GF-D8 (cell line): ENCODE measurements around the gene ZNF385D.

Source experiments
- DNase-seq: peaks from one replicate; lab custom pipeline; 2025; lab: John Stamatoyannopoulos, UW

Gene ZNF385D

GRCh38 chr3:21670386-21670785 lies 80.6 kb downstream of the ZNF385D start:
- DNase-seq, result no peak

GRCh38 chr3:21668012-21668411 lies 83.0 kb downstream of the ZNF385D start:
- no peak for DNase-seq

GRCh38 chr3:21665444-21666100 lies 85.4 kb downstream of the ZNF385D start:
- no peak for DNase-seq

- DNase-seq, result no peak
Observed at GRCh38 chr3:21664996-21665395, 86.0 kb downstream of the ZNF385D start.

- DNase-seq, result no peak
Observed at GRCh38 chr3:21662403-21662802, 88.6 kb downstream of the ZNF385D start.

- no peak for DNase-seq
Observed at GRCh38 chr3:21654662-21655061, 96.3 kb downstream of the ZNF385D start.

DNA sequence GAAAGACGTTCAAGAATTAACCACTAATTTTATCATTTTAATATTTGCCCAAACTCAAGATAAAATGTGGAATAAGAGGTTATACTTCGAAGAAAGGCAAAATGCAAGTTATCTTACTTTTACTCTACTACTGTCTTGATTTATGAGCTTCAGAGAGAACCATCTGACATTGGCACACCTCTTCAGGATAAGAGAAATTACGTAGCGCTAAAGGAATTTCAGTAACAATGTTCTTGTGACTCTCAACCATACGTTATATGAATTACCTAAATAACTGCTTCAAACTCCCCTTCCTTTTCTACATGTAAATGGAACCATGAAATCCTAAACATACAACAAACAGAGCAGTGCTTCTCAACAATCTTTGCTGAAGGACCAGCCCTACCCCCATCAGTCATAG lies 96.8 kb downstream of the ZNF385D start:
- no peak for DNase-seq

DNA sequence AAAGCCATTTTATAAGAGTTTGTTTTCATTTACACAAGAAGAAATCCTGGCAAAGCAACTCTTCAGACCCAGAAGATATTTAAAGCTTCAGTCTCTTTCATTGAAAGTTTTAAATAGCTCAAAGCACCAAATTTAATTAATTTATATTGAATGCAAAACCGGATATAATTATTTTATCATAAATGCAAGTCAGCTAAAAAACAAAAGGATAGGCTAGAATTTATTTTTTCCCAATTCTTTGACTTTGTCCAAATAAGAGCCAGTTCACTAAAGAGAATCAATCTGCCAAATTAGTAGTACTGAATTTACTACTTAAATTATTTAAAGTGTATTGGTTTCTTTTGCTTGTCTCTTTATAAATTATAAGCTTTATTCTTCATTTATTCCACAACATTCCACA lies 101.5 kb downstream of the ZNF385D start:
- no peak for DNase-seq

DNA sequence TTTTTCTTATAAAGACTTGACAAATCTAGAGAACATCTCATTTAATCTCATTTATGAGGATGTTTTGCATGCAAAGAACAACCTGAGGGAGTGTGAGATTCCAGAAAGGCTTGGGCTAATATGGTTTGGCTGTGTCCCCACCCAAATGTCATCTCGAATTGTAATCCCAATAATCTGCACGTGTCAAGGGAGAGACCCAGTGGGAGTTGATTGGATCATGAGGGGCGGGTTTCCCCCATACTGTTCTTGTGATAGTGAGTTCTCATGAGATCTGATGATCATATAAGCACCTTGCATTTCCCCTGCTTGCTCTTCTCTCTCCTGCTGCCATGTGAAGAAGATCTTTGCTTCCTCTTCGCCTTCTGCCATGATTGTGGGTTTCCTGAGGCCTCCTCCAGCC lies 103.0 kb downstream of the ZNF385D start:
- DNase-seq, result no peak

DNA sequence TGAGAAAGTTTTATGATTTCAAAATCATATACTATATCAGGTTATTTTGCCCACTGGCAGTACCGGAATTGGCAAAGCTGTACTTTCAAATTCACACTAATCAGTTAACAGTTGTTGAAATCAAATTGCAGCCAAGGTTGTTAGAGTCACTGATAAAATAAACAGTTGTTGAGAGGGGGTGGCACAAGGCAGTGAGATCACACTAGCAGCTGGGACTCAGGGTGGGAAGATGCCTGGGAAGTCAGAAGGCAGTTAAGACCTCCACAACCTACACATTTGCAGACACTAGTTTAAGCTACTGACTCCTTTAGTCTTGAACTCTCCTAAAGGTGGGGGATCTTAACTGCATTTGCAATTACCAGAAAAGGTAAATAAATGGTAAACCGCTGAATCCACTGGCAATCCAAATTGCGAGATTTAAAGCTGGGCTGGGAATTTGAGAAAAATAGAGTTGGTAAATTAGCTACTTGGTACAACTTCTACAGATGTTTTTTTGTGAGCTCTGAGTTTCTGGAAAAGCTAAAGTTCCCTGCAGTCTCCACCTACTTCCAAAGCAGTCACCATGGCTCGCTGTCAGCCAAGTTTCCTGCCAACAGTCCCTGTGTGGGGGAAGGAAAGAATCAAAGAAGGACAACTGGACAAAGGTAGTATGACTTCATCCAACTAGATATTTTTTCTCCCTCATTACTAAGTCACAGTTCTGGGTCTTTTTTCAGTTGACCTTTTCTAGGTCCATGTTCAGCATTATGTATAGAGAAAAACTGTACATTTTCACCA lies 105.7 kb downstream of the ZNF385D start:
- no peak for DNase-seq

DNA sequence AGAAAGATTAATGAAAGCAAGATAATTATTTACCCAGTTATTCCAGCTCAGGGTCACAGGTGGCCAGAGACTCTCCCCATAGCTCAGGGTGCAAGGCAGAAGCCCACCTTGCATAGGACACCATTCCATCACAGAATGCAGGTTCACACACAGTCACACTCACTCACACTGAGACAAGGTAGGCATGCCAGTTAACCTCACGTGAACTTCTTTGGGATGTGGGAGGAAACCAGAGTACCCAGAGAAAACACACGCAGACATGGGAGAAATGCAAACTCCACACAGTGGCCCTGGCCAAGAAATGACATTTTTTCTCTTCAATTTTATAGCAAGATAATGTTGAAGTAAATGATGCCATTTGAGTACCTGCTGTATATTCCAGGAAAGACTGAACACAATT lies 106.7 kb downstream of the ZNF385D start:
- no peak for DNase-seq

- no peak for DNase-seq
Observed at GRCh38 chr3:21643752-21644151, 107.3 kb downstream of the ZNF385D start.

DNA sequence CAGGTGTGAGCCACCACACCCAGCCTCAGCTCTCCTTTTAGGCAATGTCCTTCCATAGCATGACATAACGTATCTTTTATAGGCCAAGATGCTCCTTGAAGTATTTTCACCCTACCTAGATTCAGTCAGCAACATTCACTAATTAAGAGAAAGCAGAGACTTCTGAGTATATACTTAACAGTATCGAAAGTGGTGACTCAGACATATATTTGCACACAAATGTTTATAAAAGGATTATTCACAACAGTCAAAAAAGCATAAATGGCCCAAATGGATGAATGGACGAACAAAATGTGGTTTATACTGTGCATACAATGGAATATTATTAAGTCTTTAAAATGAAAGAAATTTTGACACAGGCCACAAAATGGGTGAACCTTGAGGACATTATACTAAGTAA lies 108.6 kb downstream of the ZNF385D start:
- no peak for DNase-seq

- no peak for DNase-seq
Observed at GRCh38 chr3:21641959-21642358, 109.1 kb downstream of the ZNF385D start.

DNA sequence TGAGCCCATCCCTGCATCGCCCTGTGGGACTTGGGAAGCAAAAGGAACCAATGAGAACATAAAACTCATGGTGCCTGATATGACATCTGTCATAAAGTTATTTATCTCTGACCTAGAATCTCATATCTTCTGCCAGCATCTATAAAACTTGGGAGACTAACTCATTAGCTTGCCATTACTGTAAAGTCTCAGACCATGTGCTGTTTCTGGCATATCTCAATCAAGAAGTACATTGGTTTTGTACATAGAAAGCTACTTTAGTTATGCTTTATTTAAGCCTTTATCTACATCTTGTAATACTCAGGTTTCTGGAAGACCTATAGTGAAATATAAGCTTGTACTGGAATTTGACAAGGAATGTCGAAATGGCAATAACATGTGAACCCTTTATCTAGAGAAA lies 112.5 kb downstream of the ZNF385D start:
- DNase-seq, result no peak

- no peak for DNase-seq
Observed at GRCh38 chr3:21634112-21634511, 116.9 kb downstream of the ZNF385D start.

DNA sequence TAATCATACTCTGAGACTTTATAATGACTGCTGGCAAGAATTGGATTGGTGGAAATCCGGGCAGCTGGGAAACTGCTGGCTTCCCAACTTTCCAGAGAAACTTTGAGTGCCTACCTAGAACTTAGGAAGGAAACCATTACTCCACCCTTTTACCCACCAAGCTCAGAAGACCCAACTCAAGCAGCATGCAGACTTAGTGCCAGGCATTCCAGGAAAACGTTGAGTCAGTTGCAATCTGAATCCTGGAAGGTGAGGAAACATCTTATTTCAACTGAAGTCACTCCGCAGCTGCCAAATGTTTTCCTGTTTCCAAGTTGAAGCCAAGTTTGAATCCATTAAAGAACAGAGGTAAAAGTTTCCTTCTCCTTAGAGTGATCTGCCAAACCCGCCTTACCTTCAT lies 126.5 kb downstream of the ZNF385D start:
- no peak for DNase-seq

- DNase-seq, result no peak
Observed at GRCh38 chr3:21621181-21621651, 129.8 kb downstream of the ZNF385D start.

DNA sequence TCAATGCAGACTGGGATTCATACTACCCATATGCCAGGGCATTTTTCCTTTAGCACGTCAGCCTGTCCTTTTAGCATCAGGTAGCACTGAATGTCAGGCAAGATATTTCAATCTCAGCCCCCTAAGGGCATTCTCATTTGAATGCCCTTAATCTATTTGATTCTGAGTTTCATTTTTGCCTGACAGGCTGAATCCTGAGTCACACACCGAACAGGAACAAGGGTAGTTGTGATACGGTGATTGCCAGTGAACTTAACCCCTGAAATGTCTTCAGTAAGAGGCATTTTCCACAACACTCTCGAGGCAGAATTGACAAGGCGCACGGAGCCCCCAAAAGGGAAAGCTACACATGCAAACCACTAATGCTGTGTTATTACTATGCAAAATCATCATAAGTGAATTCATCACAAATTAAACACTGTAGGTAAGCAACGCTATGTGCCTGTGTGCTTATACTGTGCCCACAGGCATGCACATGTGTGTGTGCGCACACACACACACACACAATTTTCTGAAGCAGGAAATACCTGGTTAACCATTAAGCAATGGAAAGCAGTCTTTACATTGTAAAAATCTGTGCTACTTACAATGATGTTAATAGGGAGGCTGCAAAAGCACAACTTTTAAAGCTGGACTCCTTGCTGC lies 130.4 kb downstream of the ZNF385D start:
- no peak for DNase-seq

DNA sequence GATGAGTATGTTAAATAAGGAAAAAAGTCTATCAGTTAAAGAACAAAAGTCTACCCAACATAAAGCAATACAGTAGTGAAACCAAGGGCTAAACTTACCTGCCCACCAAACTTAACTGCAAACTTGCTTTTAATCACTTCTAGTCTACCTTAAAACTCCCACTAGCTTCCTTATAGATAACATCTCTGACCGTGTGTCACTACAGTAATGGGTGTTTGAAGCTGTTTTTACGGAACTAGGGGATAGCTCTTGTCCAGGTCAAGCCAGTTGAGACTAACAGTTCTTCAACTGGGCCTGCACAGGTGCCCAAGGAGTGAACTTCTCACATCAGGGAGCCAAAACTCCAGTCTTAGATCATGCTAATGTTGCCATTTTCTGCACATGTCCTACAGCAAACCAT lies 132.3 kb downstream of the ZNF385D start:
- no peak for DNase-seq

DNA sequence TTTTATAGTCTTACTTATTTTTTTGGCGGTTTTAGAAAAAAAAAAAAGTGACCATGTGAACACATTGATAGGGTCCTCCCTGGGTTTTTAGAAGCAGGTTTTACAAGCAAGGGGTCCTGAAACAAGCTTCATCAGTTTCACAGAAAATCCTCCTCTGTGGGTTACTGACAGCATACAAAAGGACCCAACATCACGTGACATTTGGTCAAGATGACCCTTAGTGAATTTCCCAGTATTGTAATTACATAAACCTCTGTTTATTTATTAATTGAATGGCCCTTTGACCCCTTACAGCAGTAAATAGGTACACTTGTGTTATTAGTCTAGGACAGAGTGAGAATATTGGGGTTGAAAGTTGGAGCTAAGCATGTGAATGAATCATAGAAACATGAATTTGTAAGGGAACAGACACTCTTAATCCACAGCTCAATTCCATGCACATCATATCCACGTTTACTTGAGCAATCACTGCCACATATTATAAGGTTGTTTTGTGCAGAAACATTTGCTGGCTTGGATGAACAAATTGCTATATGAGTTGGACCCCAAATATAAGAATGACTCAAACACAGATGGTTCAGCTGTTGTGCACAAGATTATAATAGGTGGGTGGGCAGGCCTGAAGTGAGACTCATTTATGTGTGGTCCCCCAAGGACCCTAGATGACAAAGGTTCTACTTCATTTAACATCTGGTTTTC lies 137.5 kb downstream of the ZNF385D start:
- DNase-seq, result no peak

DNA sequence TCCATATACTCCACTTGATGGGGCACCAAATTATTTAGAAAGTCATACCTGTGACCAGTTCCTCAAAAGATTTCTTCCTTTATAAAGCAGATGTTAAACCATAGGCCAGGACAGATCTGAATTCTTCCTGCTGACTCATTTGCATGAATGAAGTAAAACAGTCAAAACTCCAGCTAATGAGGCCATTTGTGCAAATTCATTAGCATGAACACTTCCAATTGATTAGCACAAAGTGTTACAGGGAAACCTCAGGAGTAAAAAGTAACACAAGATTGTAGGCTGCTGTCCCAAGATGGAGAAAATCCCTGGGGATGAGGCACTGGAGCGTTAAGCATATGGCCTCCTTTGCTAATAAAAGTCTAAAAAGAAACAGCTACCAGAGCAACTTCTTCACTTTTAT lies 149.8 kb downstream of the ZNF385D start:
- DNase-seq, result no peak

DNA sequence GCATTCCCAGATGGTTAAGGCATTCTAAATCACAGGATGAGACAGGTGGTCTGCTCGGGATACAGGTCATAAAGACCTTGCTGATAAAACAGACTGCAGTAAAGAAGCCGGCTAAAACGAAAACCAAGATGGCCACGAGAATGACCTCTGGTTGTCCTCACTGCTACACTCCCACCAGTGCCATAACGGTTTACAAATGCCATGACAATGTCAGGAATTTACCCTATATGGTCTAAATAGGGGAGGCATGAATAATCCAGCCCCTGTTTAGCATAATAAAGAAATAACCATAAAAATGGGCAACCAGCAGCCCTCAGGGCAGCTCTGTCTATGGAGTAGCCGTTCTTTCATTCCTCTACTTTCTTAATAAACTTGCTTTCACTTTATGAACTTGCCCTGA lies 151.1 kb downstream of the ZNF385D start:
- DNase-seq, result no peak
